SH-SY5Y (cell line): ENCODE results near the gene STOM.

ENCODE experiments used
- GATA2 ChIP-seq: IDR thresholded peaks from 2 replicates; pipeline ENCODE4 v1.6.1; 2011; ENCODE audit warnings: mild to moderate bottlenecking, low read depth, low read length
- GATA3 ChIP-seq: IDR thresholded peaks from 2 replicates; pipeline ENCODE4 v1.6.1; 2011; ENCODE audit warnings: low read depth, mild to moderate bottlenecking, low read length, moderate library complexity

- TF ChIP-seq GATA2 (no peak), GATA3 (no peak)
These were observed 29.3 kb upstream of the STOM start for GRCh38 chr9:121399126-121399882.
